Activated T-cell treated with anti-CD3 and anti-CD28 coated beads, Interleukin-2, amount 50 U/mL, for 1 hour (primary cell): ENCODE measurements around the gene PRKN.

Experiments used
- DNase-seq: peaks from one replicate; pipeline ENCODE4 v3.0.0-alpha.2; 2020

The PRKN gene

DNA sequence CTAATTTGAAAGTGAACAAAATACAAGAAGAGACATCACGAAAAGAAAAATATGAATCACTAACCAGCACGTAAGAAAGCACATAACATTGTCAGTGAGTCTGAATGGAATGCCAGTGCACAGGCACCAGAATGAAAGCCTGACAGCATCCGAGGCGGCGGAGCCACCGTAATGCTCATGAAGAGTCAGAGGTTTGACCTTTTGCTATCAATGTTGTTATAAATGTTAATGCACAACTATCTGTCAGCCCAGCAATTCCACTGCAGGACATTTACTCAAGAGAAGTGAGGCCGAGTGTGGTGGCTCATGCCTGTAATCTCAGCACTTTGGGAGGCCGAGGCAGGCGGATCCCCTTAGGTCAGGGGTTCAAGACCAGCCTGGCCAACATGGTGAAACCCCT is 562.1 kb downstream of the PRKN start:
- DNase-seq = no peak

DNA sequence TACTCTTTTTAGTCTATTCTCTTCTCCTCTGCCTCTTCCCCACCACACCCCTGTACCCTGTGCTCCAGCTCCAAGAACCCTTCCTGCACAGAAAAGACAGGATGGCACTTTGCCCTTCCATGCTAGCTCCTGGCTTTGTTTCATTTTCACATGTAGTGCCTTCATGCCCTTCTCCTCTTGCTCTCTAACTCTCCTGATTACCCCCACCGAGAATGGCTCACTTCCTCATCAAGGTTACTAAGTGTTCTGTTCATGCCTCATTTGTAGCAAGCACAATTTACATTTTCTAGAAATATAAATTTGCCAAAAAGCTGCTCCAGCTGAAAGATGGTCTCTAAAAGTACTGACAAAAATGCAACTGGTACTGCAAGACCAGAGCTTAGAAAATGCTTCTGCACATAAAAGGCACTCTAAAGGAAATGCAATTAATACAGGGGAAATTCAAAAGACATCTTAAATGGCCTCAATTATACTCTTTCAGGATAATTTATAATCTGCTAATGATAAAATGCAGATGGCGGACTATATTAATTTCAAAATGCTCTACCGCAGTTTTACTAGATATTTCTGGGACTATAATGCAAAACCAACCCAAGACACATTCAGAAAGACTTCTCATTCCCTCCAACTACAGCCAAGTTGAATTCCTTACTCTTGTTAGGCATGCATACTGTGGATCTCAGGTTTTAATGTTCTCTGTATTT is 570.2 kb downstream of the PRKN start:
- no peak for DNase-seq

DNA sequence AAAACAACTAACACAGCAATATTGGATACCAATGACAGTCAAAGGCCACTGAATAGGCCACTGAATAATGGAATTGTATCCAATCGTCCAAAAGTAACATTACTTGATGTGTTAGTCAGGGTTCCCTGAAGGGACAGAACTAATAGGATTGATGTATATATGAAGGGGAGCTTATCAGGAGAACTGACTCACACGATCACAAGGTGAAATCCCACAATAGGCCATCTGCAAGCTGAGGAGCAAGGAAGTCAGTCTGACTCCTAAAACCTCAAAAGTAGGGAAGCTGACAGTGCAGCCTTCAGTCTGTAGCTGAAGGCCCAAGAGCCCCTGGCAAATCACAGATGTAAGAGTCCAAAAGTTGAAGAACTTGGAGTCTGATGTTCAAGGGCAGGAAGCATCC is 571.4 kb downstream of the PRKN start:
- DNase-seq = no peak

DNA sequence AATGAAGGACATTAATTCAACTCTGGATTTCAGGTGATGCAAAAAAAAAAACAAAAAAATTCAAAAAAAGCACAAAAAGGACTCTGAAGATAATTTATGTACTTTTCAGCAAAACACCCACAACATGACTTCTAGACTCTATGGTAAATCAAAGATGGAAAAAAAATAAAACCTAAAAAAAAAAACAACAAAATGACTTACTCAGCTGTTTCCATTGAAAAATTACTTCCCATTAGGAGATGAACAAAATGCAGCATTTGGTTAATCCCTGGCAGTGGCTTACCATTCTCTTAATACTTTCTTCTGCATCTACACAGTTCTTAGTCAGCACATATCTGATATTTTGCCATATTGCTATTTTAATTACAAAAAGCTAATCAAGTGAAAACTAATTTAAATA is 572.6 kb downstream of the PRKN start:
- no peak for DNase-seq

DNA sequence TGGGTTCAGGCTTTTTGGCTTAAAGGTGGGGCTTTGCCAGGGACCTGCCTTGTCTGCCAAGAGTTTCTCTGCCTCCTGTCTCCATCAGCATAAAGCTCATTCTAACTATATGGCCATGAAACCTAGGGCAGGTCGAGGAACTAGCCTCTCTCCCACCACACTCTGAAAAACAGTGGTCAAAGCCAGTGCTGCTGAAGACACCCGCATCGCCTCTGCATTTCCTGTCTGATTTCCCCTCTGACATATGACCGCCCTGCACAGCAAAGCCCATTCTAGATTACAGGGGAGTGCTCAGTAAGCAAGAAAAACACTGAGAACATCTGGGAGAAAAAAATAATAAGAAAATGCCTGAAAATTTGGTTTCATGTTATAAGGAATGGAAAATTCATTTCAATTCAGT is 573.6 kb downstream of the PRKN start:
- no peak for DNase-seq

DNA sequence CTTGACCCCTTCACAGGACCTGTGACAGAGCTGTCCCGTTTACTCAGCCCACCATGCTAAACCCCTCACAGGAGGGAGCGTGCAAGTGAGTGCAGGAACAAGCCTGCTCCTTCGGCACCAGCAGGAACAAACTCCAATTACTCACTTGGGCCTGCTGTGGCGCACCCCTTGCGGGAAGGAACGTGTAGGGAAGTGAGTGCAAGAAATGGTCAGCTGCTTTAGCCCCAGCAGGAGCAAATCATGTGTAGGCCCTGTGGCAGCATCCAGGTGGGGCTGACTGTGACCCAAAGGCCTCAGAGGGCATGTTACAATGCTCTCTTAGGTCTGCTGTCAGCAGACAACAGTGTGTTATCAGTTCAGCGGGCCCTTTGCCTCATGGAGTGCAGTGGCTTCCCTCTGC is 574.4 kb downstream of the PRKN start:
- DNase-seq = no peak

DNA sequence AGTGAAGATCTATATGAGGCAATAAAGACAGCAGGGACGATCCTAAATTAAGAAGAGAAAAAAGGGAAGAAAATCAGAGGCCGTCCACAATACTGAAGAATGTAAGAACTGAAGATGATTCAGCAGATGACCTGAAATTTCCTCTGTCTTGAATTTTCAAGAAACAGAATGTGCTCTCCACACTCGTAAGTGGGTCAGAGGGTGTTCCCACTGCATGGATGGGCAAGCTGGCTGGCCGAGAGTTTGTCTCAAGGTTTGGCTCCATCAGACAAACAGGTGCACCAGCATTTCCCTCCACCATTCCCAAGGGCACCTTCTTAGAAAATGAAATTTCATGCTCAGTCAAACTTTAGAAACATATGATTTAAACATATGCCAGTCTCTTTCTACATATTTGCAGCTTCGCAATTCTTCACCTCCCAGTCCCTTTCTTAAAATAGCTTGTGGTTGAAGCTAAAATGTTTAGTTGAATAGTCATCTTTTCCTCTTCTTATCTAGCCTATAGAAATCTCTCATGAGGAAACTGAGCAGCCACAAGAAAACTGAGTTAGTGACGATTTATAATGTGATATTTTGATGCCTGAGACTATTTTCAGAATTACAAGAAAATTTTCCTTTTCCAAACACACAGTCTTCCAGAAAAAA is 576.4 kb downstream of the PRKN start:
- DNase-seq = no peak

DNA sequence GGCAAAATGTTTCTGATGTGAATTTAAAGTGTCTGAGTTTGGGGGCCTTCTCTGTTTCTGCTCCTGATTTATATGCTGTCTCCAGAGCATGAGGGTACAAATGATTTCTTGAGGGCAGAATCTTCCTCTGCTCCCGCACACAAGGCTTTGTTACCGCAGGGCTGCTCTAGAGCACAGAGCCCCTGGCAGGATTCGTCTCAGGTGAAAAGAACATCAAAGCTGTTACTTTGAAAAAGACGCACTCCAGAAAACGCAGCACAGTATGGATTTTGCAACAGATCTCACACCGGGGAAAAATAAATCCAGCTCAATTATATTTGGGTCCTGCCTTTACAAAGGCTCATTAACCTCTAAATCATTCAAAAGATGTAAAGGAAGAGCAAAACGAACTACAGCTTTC is 577.3 kb downstream of the PRKN start:
- DNase-seq = no peak

DNA sequence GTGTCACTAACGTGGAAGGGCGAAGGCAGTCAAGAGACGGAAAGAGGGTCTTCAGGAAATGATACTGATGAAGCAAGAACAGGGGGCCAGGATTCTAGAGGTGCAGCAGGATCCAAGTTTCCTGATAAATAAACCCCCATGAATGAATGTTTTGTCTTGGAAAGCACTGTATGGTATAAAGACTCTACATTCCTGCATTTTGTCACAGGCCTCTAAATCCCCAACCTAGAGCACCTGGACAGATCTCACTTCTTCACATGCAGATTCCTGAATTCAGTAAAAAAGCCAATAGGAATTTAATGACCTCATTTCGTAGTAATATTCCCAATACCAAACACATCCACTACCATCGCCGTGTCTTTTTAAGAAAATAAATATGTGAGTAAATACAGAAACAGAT is 577.8 kb downstream of the PRKN start:
- DNase-seq = no peak

DNA sequence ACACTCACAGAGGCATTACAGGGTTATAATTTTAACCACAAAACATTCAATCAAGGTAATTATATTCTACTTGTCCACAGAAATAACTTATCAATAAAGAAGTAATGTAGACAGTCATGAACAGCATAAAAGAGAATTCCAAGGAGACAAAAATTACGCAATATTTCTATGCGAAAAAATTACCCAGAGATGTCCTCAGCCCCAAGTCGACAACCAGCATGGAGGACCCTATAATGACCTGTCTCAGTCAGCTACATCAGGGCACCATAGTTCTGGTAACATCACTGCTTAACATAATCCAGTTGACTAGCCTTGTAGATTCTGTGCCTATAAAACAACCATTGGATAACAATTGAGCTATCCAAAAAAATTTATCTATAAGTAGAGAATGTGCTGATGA is 579.8 kb downstream of the PRKN start:
- DNase-seq = no peak

DNA sequence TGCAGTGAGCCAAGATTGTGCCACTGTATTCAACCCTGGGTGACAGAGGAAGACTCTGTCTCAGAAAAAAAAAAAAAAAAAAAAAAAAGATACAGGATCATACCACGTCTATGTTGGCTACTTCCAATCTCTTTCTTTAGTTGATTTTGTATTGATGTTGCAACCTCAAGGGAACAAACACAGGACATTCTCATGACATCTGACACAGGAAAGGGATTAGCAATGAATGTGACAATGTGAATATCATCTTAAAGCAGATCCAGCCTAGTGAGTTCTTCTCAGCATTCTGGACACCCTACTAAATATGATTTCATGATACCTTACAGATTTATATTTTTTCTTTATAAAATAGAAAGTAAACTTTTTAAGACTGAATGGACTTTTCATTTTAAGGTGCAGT is 580.3 kb downstream of the PRKN start:
- no peak for DNase-seq

DNA sequence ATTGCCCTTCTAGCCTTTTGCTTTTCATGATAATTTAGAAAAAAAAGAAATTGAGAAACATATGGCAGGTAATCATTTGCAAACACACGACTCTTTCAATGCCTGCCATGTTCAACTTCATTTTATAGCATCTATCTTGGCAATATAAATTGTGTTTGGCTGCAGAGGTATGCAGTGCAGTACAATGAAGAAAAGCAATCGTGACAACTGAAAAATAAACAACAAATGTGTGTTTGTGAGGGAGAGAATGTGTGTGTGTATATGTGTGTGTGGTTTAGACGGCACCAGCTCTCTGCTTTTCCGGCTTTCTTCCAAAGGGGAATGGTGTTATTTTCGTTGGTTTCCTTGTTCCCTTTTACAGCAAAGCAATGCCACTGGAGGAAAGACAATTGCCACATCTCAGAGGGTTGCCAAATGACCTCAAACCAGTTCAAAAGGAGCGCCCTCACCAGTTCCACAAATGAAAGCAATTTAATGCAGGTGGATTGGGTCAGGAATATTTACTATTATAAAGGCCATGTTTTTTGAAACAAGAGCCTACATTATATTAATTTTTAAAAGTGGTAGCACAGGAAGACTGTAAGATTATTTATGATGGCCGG is 587.2 kb downstream of the PRKN start:
- no peak for DNase-seq

DNA sequence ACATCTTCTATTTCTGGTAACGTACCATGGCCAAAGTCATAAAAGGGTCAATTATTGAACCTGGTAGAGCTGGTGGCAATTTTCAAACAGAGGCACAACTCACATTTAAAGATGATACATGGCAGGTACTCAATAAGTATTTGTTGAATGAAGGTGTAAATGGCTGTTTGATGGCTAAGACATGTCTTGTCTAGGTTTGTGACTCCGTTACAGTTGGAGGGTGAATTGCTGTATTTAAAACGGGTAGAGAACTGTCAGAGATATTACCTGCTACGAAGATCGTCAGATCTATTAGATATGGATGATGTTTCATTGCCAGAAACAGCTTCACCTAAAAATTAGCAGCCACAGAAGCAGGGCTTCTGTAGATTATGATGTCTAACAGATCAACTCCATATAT is 601.9 kb downstream of the PRKN start:
- DNase-seq = no peak

DNA sequence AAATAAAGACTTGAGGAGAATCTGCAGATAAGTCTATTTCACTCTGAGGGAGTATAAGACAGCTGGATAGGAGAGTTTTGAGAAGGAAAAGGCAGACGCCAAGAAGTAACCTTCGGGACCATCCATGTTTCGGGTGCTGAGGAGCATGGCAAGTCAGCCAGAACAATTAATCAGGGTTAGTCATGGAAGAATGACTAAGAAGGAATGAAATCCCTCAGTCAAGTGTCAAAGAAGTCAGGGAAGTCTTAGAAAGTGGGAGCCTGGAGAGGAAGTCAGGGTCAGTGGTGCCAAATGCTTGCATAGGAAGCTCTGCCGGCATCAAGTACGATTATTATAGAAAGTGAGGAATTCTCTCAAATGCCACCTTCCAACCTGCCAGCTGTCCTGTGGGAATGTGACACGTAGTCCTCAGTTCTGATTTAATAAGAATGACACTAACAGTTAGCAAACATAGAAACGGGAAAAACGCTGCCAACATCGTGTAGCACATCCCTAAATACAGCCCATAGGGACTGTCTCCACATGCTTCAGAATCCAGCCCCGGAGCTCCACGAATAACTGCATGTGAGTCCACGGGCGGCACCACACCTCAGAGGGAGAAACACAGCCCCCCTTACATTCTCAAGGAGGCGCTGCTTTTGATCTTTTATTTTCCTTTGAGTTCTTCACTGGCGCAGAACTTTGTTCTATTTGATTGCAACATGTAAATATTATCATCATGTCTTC is 602.7 kb downstream of the PRKN start:
- no peak for DNase-seq

DNA sequence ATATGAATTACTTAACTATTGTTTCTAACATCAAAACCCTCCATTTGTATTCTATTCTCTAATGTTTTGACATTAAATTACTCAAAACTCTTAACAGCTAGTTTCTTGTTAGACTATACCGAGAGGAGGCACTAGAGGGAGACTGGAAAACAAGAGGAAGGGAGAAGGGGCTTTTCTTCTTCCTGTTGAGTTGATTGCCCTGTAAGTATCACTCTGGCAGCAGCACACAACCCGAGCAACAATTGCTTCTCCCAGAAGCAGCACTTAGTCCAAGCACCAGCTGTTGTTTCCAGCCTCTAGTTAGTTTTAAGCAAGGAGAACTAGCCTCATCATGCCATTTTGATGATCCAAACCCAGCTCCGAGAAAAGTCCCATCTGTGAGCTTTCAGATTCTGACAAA is 603.8 kb downstream of the PRKN start:
- no peak for DNase-seq

DNA sequence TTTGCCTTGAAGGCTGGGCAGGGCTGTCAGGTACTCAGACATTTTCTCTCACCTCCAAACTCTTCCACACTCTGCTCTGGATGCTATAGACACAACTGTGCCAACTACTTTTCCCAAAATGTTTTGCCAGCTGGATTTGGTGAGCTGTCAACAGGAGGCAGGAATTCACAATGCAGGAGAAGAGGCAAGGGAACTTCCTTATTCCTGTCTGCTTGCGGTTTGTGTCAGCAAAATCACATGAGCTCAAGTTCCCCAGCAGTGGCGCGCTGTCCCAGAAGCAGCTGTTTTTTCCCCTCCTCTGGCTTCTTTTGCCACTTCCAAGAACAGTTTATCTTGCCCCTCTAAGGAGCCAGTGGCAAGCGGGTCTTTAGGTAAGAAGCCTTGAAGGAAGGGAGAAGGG is 608.2 kb downstream of the PRKN start:
- DNase-seq = no peak

DNA sequence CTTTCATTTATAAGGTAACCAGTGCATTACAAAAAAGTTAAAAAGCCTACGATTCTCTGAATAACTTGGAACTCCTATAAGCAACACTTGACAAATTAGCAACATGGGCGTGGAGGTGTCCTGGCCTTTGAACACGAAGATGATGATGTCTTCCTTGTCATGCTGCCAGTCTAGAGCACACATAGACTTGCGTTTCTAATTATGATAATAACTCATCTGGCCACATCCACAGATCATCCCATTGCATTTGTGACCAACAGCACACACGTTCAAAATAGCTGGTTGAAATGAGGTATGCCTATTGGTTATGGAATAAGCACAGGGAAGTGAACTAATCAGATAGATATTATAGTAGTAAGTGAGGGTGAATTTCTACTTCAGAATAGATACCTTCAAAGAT is 608.9 kb downstream of the PRKN start:
- no peak for DNase-seq

DNA sequence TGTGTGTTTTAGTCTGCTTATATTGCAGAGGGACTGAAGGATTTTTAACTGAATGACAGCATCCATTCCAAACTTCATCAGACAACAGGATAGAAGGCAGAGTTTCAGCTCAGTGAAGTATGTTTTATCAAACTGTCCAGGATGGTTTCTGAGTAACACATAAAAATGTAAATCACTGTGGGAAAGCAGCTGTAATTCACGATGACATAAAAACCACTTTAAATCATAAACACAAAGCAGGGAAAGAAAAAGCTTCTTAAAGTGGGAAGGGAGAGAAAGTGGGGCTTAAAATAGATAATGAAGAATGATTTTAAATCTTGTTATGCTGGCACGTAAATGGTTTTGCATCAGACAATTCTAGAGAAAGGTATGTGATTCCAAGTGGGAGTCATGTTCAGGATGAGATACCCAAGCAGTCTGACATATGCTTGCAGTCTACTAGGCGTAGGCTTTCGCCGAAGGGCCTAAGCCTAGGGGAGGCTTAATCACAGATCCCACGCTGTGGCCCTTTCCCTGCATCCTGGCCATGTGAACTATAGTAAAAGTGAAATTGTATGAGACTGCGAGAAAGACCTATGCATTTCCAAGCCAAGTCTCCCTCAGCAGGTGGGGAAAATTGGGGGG is 610.6 kb downstream of the PRKN start:
- DNase-seq = no peak

DNA sequence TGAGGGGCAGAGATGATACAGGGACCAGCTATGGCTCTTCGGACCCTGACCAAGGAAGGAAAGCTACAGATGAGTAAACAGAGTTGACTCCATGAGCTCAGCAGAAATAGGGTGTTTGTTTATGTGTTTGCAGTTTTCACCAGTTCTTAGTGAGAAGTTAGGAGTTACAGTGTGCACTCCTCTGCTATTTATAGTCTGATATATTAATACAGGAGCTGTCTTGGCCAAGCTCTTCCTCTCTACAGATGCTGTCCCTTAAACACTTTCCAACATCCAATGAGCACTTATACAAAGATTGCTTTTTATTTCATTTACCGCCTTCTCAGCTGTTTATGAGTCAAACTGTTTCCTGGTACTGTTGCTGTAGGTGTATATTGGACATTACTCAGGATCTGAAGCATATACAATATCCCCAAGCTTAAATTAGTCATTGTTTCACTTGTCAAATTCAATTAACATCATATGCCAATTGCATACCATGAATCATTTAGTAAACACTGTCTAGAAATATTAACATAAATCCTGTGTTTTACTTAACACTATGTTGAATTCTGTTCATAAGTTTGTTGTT is 618.0 kb downstream of the PRKN start:
- DNase-seq = no peak

DNA sequence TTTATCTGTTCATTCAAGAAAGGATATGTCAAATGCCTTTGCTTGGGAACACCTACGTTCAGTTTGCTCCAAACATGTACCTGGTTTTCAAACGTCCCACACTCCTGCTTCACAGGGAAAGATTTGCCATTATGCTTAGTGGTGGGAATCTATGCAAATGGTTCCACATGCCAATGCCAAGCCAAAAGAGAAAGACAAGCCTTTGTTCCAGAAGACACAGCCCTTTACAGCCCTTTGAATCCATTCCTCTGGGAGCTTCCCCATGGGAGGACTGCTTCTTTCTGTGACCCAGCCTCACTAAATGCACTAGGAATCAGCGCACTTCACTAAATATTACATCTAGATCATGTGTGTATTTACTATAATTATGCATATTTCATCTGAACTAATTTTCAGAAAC is 619.5 kb downstream of the PRKN start:
- no peak for DNase-seq

DNA sequence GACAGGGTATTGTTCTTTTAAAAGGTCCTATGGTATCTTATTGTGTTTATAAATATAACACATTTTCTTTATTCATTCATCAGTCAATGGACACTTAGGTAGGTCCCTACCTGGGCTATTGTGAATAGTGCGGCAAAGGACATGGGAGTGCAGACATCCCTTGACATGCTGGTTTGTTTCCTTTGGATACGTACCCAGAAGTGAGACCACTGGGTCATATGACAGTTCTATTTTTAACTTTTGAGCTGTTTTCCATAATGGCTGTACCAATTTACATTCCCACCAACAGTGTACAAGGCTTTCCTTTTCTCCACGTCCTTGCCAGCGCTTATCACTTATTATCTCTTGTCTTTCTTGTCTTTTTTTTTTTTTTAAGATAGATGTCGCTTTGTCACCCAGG is 627.5 kb downstream of the PRKN start:
- no peak for DNase-seq

DNA sequence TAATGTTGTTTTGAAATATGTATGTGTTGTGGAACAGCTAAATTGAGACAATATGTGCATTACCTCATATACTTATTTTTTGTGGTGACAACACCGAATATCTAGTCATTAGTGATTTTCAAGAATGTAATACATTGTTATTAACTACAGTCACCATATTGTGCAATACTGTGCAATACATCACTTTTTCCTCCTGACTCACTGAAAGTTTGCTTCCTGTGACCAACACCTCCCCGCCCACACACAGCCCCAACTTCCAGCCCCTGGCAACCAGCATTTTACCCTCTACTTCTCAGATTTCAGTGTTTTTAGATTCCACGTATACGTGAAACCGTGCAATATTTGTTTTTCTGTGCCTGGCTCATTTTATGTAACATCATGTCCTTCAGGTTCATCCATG is 627.9 kb downstream of the PRKN start:
- no peak for DNase-seq

DNA sequence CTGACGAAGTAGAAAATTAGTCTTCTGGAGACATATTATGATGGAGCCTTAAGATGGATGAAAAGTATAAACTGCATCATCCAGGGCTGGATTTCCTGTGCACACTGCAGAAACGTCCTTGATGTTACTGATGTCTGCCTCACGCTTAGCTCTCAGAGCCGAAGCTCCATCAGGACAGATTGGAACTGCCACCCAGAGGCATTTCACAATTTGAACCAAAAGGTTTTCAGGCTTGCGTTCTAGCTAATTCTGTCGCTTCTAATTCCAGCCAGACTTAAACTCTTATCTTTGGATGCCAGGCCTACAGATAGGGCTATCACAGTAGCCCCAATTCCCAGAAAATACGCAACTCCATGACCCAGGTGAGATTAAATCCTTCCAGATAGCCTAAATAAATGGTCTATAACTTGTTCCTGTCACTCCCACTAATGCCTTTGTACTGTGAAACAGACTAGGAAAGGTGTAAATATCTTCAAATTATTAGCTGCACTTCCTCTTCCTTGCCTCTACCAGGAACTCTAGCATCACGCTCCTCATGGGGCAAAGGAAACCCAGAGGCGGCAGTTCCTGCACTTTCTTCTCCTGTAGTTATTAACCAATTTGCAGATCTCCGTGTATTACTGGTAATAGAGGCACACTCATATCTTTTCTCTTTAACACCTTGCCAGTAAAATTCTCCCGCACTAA is 634.6 kb downstream of the PRKN start:
- no peak for DNase-seq
